ENCODE measurements around the gene GOLGA3.

The GOLGA3 gene

DNA sequence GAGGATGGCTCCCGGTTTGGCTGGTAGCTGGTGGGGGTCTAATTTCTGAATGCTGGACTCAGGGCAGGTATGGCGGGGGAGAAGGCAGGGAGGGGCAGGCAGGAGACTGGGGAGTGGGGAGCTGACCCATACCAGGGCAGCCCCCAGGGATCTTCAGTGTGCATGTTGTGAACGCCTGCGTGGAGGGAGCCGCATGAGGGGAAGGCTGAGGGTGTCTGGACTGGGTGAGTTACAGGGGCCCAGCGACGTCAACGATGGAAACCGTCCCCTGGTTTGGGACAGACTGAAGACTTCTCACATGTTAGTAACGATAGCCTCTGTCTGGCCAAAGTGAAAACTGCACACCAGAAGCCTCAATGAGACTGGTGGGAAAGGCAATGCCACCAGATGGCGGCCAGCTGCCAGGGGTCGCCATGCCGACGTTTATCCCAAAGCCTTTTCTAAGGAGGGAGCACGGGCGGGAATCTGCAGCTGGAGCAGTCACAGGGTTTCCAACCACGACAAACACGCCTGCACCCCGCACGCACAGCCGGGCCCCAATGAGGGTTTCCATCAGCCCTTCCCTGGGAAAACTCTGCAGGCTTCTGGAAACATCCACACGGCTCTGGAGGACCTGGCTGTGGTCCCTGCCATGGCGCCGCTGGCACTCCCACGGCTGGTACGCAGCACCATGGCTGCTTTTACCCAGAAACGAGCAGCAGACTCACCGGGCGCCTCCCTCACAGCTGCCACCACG, 104.0 kb downstream of the GOLGA3 start:
- DNase-seq (ENCODE audit: low read depth in 2 of 3, low spot score in 1 of 3): no peak

DNA sequence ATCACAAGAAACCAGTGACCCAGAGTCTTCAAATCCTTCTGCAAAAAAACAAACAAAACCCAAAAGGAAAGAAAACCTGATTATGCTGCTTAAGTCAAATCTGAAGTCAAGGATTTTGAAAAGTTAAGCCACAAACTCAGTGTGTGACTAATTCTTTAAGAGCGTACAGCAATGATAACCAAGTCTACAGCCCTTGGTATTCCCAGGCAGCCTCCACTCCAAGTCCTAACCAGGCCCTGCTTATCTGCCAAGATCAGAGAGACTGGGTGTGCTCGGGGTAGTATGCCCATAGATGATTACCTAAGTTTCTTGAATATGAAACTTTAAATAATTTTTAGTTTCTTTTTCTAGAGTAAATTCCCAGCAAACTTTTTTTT, 104.9 kb downstream of the GOLGA3 start:
- DNase-seq (ENCODE audit: low read depth in 2 of 3, low spot score in 1 of 3): no peak

DNA sequence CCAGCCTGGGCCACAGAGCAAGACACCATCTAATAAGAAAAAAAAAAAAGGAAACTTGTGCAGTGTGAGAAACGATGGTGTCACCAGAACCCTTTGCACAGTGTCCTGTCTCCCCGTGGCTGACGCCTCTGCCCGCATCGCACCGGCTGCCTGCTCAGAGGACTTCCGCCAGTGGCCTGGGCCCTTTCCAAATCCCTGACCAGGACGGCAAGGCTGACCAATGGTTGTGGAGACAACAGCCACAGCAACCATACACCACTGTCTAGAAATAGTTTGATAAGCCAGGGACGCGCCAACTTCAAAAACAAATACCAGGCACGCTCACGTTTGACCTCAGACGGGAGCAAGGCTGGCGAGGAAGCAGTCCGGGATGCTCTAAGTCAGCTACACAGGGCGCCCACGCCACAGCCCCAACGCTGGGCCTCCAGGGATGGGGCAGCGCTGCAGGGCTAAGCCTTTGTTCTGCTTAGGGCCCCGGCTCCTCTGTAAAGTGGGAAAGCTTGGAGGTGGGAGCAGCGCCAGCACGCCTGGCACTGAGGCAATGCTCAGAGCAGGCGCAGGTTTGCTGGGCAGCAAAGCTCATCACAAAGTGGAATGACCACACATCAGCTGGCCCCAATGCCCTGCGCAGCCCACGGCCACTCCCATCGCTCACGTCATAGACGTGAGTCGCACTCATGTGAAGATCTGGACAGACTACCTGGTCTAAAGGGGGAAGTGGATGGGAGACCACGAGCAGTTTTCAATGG, 105.5 kb downstream of the GOLGA3 start:
- no peak for DNase-seq (ENCODE audit: low read depth in 2 of 3, low spot score in 1 of 3)

DNA sequence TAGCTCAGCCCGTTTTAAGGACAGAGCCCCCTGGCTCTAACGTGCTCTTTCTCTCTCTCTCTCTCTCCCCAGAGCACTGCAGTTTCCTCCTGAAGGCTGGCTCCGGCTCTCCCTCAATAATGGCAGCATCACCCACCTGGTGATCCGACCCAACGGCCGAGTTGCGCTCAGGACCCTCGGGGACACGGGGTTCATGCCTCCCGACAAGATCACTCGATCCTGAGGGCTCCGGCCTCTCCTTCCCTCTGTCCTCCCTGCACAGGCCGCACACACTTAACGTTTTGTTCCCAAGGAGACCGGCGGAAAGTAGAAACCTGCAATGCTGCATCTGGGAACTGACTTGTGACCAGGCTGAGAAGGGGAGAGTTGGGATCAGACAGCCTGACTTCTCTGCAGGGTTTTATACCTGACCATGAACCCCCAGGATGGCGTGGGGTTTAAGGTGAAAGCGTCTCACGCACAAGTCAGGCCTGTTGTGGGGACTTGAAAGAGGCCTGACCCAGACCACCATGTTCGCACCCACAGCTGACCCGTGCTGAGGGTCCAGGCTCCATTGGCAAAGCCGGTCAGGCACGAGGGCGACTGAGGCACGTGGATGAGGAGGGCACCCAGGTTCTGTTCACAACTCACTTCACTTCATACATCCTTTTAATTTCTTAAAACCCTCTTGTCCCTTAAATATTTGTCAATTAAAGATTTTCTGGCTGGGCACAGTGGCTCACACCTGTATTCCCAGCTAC, 107.9 kb downstream of the GOLGA3 start:
- no peak for DNase-seq (ENCODE audit: low read depth in 2 of 3, low spot score in 1 of 3)

DNA sequence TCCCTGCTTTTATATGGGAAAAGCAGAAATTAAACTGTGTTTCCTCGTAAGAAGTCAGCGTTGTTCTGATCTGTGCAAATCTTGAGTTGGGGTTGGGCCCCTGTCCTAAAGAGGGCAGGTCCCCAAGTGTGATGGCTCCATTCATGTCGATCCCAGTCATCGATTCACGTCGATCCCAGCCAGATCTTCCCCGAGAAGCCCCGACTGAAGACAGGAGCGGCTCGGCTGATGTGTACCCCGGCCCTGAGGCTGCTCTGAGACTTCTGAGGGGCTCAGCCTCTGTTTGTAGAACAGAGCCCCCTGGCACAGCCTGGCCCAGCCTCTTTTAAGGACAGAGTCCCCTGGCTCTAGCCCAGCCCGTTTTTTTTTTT, 108.7 kb downstream of the GOLGA3 start:
- DNase-seq (ENCODE audit: low read depth in 2 of 3, low spot score in 1 of 3): no peak

DNA sequence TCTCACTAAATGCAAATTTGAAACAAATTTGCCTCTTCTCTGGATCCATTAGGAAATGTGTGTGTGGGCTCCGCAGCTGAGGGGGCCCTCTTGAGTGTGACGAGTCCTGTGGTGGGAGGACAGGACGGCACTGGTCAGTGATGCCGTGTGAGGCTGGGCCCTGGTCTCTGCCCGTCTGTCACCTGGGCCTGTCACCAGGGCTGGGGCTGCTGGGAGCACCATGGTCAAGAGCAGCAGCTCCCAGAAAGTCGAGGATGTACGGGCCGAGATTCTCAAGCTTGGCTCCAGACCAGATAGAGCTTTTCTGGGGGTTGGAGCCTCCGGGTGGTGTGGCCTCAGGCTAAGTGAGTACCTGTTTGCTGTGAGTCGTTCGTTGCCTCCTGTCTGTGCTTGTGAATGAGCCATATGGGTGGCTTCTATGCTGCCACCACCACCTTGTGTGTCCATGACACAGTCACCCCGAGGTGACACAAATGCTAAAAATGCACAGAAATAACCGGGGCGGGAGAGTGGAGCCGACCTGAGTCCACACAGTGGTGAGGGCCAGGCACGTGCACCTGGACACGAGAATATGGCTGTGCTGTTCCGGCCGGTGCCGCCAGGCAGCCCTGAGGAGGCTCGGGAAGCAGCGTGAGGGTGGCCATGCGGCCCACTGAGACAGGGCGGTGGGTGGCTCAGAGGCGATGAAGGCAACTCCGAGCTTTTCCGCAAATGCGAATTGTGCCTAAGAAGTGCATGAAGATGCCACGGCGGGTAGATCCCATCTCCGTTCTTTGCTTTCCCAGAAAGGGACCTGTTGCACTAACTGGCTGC, 109.3 kb downstream of the GOLGA3 start:
- DNase-seq (ENCODE audit: low read depth in 2 of 3, low spot score in 1 of 3): no peak
